HG03064 (cell line): ENCODE measurements around the gene GPS1.

Source experiments
- ATAC-seq: cut with Tn5 transposase; IDR thresholded peaks from one replicate; pipeline ENCODE4 v1.9.1; 2021; ENCODE audit warnings: low read depth; ENCODE audit not compliant: unreplicated experiment

The GPS1 gene

GRCh38 chr17:82073446-82073845, 21.7 kb downstream of the GPS1 start:
- ATAC-seq = no peak

- no peak for ATAC-seq
Observed at GRCh38 chr17:82076018-82076784, 24.5 kb downstream of the GPS1 start.

GRCh38 chr17:82076785-82077591, 25.3 kb downstream of the GPS1 start:
- no peak for ATAC-seq

- no peak for ATAC-seq
Observed at GRCh38 chr17:82077617-82078358, 26.1 kb downstream of the GPS1 start.

- ATAC-seq = no peak
Observed at GRCh38 chr17:82078433-82078832, 26.7 kb downstream of the GPS1 start.

- ATAC-seq = no peak
Observed at GRCh38 chr17:82079001-82079677, 27.4 kb downstream of the GPS1 start.

- no peak for ATAC-seq
Observed at GRCh38 chr17:82080048-82080788, 28.5 kb downstream of the GPS1 start.

GRCh38 chr17:82080789-82081464, 29.2 kb downstream of the GPS1 start:
- ATAC-seq = no peak

GRCh38 chr17:82081546-82081945, 29.8 kb downstream of the GPS1 start:
- ATAC-seq = no peak

GRCh38 chr17:82081966-82082365, 30.3 kb downstream of the GPS1 start:
- ATAC-seq = no peak

- ATAC-seq = no peak
Observed at GRCh38 chr17:82082456-82082855, 30.8 kb downstream of the GPS1 start.

GRCh38 chr17:82083009-82083408, 31.3 kb downstream of the GPS1 start:
- no peak for ATAC-seq

GRCh38 chr17:82083533-82084359, 32.0 kb downstream of the GPS1 start:
- no peak for ATAC-seq

GRCh38 chr17:82084373-82085030, 32.8 kb downstream of the GPS1 start:
- no peak for ATAC-seq

GRCh38 chr17:82085031-82085861, 33.5 kb downstream of the GPS1 start:
- no peak for ATAC-seq

- ATAC-seq = no peak
Observed at GRCh38 chr17:82085931-82086764, 34.5 kb downstream of the GPS1 start.
